Left lung (tissue), 10 donors: ENCODE data around the gene RNF144A. TPM values are rescaled to one million over a fixed set of nuclear protein-coding genes. Genes with fewer than 3 reads are reported as not detected.
"Not testable (repeated sequence)": the region's sequence is repeated elsewhere in the genome, so short reads cannot be mapped to it uniquely, and the experiment has no call there.

ENCODE experiments used
- ATAC-seq: fragments of 200-7000 bp; cut with Tn5 transposase; one replicate; pipeline ENCODE4 v1.9.1; 2020; ENCODE audit warnings: moderate library complexity
- DNase-seq, 4 donors: peaks; one replicate each; pipeline ENCODE4 v3.0.0-alpha.2; 2013 to 2020
- H3K27ac ChIP-seq, 2 donors: fragments of 200-600 bp; sonication (generic) in 1 of 2; one replicate each; pipeline versions ENCODE4 v1.5.0 to v1.8.0; 2020 to 2021
- H3K27me3 ChIP-seq, 2 donors: fragments of 200-600 bp; sonication (generic) in 1 of 2; one replicate each; pipeline versions ENCODE4 v1.5.0 to v1.8.0; 2020 to 2021
- H3K36me3 ChIP-seq, 2 donors: fragments of 200-600 bp; sonication (generic) in 1 of 2; one replicate each; pipeline versions ENCODE4 v1.5.0 to v1.8.0; 2020 to 2021
- H3K4me1 ChIP-seq, 2 donors: fragments of 200-600 bp; one replicate each; pipeline ENCODE4 v1.8.0; 2021
- H3K4me3 ChIP-seq, 2 donors: fragments of 200-600 bp; sonication (generic) in 1 of 2; one replicate each; pipeline versions ENCODE4 v1.5.0 to v1.8.0; 2020 to 2021; ENCODE audit warnings: mild to moderate bottlenecking in 1 of 2
- H3K9me3 ChIP-seq, 2 donors: fragments of 200-600 bp; sonication (generic) in 1 of 2; one replicate each; pipeline versions ENCODE4 v1.5.0 to v1.8.0; 2020 to 2021
- intact Hi-C, 2 donors: fragments of 100-400 bp; cut with DNase I; formaldehyde crosslinking; loops; one replicate each; pipeline versions ENCODE4 v1.11.2 to v1.14.2; 2022
- polyA plus RNA-seq, 6 donors: library from polyadenylated mRNA; unstranded; fragments of 120-200 nt; gene quantifications; one replicate each; pipeline ENCODE4 v1.2.1, GENCODE V29; 2013; ENCODE audit not compliant: insufficient read length in 6 of 6
- total RNA-seq, 2 donors: library from RNA; stranded (reverse); fragmentation: NEBNext Ultra II Directional; extraction: Animal tissue kit (Norgen Biotek cat#: 25700); gene quantifications; one replicate each; pipeline ENCODE4 v1.2.1, GENCODE V29; 2021
- TF ChIP-seq, protein P1 (sequence below), 2 donors: fragments of 200-600 bp; sonication (generic) in 1 of 2; IDR thresholded peaks; one replicate each; pipeline versions ENCODE4 v1.5.0 to v1.8.0; 2021; ENCODE audit warnings: antibody characterized with exemption in 2 of 2
- donor health status: DM: no; HTN: yes; CAD: no.
- donor health status: DM: no; HTN: no; CAD: no.

The RNF144A gene
- total and polyA plus RNA-seq, 8 donors, result 9.9 to 36.5 (median 30.7) TPM

- intact Hi-C loops, result no loop called here
- H3K36me3 ChIP-seq, result no peaks in the 10 kb centered on the region
- ATAC-seq (no peak), DNase-seq (no peak)
- TF ChIP-seq, protein P1, sequence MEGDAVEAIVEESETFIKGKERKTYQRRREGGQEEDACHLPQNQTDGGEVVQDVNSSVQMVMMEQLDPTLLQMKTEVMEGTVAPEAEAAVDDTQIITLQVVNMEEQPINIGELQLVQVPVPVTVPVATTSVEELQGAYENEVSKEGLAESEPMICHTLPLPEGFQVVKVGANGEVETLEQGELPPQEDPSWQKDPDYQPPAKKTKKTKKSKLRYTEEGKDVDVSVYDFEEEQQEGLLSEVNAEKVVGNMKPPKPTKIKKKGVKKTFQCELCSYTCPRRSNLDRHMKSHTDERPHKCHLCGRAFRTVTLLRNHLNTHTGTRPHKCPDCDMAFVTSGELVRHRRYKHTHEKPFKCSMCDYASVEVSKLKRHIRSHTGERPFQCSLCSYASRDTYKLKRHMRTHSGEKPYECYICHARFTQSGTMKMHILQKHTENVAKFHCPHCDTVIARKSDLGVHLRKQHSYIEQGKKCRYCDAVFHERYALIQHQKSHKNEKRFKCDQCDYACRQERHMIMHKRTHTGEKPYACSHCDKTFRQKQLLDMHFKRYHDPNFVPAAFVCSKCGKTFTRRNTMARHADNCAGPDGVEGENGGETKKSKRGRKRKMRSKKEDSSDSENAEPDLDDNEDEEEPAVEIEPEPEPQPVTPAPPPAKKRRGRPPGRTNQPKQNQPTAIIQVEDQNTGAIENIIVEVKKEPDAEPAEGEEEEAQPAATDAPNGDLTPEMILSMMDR (IDR thresholded peaks at IDR 0.05), result no peak
- no peaks in the 10 kb centered on the region for H3K27me3 ChIP-seq
- H3K4me1 ChIP-seq, result peaks cover 0 to 42% of the 10 kb centered on the region in 2 donors
- no peaks in the 10 kb centered on the region for H3K9me3 ChIP-seq
- no peak overlapping the region for H3K27ac ChIP-seq
- no peak overlapping the region for H3K4me3 ChIP-seq
Measured at GRCh38 chr2:6932206-6932605, 15.0 kb downstream of the RNF144A start.

DNA sequence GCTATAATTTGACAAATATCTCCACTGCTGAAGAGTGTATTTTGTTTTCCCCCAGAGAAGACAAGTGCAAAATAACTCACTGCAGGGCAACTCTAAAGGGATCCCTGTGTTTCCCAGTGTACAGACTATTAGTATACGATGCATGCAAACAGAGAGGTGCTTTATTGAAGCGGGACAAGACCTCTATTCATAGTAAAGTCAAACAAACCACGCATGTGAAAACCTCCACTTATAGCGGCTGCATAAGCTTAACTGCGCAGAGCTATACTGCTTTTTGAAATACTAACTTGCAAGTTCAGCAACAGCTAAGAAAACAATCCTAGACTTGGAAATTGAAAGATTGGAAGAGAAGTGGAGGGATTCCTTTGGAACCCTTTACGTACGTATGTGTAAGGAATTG, 15.6 kb downstream of the RNF144A start:
- DNase-seq, result no peak
- TF ChIP-seq, protein P1 (IDR thresholded peaks at IDR 0.05), result no peak
- Histone ChIP-seq H3K4me3 (no peak overlapping the region), H3K36me3 (no peaks in the 10 kb centered on the region), H3K9me3 (no peaks in the 10 kb centered on the region), H3K27ac (no peak overlapping the region), H3K4me1 (peaks cover 0 to 41% of the 10 kb centered on the region in 2 donors), H3K27me3 (no peaks in the 10 kb centered on the region)
- ATAC-seq, result no peak
- intact Hi-C loops, result no loop called here

GRCh38 chr2:6933911-6934310, 16.7 kb downstream of the RNF144A start:
- no peaks in the 10 kb centered on the region for H3K9me3 ChIP-seq
- no peak overlapping the region for H3K4me3 ChIP-seq
- H3K27ac ChIP-seq, result peak overlapping the region in 1 of 2 donors; percentile 68
- H3K36me3 ChIP-seq, result no peaks in the 10 kb centered on the region
- intact Hi-C loops, result no loop called here
- H3K27me3 ChIP-seq, result no peaks in the 10 kb centered on the region
- peaks cover 0 to 34% of the 10 kb centered on the region in 2 donors for H3K4me1 ChIP-seq
- DNase-seq, result no peak
- TF ChIP-seq, protein P1 (IDR thresholded peaks at IDR 0.05), result no peak
- no peak for ATAC-seq

DNA sequence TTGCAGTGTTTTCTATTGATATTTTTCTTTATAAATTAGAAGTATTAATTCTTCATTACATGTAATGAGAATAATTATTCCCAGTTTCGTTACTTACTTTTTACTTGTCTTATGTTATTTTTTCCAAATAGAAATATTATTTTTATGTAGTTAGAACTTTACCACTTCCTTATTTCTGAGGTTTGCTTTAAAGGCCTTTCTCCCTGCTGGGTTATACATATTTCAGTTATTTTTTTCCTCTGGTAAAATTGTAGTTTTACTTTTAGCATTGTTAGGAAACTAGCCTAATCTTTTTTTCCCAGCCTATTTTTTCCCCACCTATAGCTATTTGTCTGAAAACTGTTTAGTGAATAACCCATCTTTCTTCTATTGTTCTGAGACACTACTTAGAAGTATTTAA, 17.1 kb downstream of the RNF144A start:
- ATAC-seq, result no peak
- H3K9me3 ChIP-seq, result no peaks in the 10 kb centered on the region
- H3K27ac ChIP-seq, result peak overlapping the region in 1 of 2 donors; percentile 68
- no peaks in the 10 kb centered on the region for H3K27me3 ChIP-seq
- intact Hi-C loops, result no loop called here
- H3K36me3 ChIP-seq, result no peaks in the 10 kb centered on the region
- H3K4me3 ChIP-seq, result no peak overlapping the region
- peaks cover 0 to 30% of the 10 kb centered on the region in 2 donors for H3K4me1 ChIP-seq
- DNase-seq, result no peak
- TF ChIP-seq, protein P1 (IDR thresholded peaks at IDR 0.05), result no peak

GRCh38 chr2:6934758-6935651, 17.8 kb downstream of the RNF144A start:
- intact Hi-C loops, result no loop called here
- H3K36me3 ChIP-seq, result no peaks in the 10 kb centered on the region
- ATAC-seq (no peak), DNase-seq (no peak)
- H3K27me3 ChIP-seq, result no peaks in the 10 kb centered on the region
- H3K27ac ChIP-seq, result peak overlapping the region in 1 of 2 donors; percentile 68
- H3K4me1 ChIP-seq, result peaks cover 0 to 30% of the 10 kb centered on the region in 2 donors
- H3K4me3 ChIP-seq, result no peak overlapping the region
- no peaks in the 10 kb centered on the region for H3K9me3 ChIP-seq
- TF ChIP-seq, protein P1 (IDR thresholded peaks at IDR 0.05), result no peak

GRCh38 chr2:6935652-6936020, 18.4 kb downstream of the RNF144A start:
- peaks cover 0 to 26% of the 10 kb centered on the region in 2 donors for H3K4me1 ChIP-seq
- H3K27ac ChIP-seq, H3K9me3 ChIP-seq, ATAC-seq, H3K36me3 ChIP-seq, H3K27me3 ChIP-seq, DNase-seq, intact Hi-C loops, H3K4me3 ChIP-seq: not testable (repeated sequence)
